ENCODE data around the gene CROCC. TPM values are rescaled to one million over a fixed set of nuclear protein-coding genes. Genes with fewer than 3 reads are reported as not detected.

Gene CROCC
- total RNA-seq, 1 experiment from 2014 or later, result 30.2 TPM

DNA sequence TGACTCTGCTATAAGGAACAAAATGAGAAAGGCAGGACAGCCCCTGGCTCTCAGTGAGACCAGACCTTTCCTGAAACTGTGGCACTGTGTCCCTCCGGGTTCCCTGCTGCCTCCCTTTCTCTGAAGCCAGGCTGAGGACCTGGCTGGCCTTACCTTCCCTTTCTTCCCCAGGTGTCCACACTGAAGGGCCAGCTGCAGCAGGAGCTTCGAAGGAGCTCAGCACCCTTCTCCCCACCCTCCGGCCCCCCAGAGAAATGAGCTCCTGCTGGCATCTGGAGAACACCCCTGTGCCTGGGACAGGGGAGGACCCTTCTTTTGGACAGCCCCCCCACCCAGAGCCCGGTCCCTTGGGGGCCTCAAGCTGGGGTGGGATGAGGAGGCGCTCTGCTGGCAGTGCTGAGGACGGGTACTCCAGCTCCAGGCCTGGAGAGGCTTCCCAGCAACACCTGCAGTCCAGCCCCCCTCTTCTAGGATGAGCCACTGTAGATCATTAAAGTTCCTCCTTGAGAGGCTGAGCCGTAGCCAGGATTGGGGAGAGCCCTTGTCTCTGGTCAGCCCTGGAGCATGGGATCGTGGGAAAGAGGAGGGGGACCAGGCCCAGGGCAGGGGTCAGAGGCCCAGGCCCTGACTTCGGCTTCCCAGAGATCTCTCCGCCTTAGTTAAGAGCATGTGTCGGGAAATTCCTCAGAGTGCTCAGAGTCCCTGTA is 50.6 kb downstream of the CROCC start:
- no peaks in the 10 kb centered on the region for H3K36me3 ChIP-seq (ENCODE audit: insufficient read depth, low read length, poor library complexity, severe bottlenecking)
- H3K27me3 ChIP-seq (replicated peaks; ENCODE audit: insufficient read depth, low read depth, low read length, poor library complexity), result no peaks in the 10 kb centered on the region
- no peak overlapping the region for H3K4me3 ChIP-seq (ENCODE audit: low read depth, low read length, poor library complexity, severe bottlenecking)
- no peak overlapping the region for H3K27ac ChIP-seq (ENCODE audit: low read depth, low read length, poor library complexity, severe bottlenecking)
- DNase-seq (ENCODE audit: low spot score), result no peak
- intact Hi-C loops (cut with micrococcal nuclease; ENCODE audit: unreplicated experiment), result no loop called here
- ChIA-PET CTCF (interaction anchor here (0.6 kb wide), 1 partner anchor 12 kb away, joined by 3 read pairs; no protein-coding TSS in a partner anchor), POLR2A (ENCODE audit: low non-redundant PET) (no interaction called here)
- no peaks in the 10 kb centered on the region for H3K9me3 ChIP-seq (ENCODE audit: low read depth, low read length, poor library complexity, severe bottlenecking)
- TSS peak; percentile 82 for BruUV-seq (replicated peaks)
- H3K4me1 ChIP-seq (ENCODE audit: insufficient read depth, low read length, poor library complexity, severe bottlenecking), result no peaks in the 10 kb centered on the region
- TF ChIP-seq EZH2 (IDR thresholded peaks at IDR 0.05; ENCODE audit: borderline replicate concordance, low read depth, low read length, poor library complexity, severe bottlenecking), result no peak
- TF ChIP-seq, protein P1, sequence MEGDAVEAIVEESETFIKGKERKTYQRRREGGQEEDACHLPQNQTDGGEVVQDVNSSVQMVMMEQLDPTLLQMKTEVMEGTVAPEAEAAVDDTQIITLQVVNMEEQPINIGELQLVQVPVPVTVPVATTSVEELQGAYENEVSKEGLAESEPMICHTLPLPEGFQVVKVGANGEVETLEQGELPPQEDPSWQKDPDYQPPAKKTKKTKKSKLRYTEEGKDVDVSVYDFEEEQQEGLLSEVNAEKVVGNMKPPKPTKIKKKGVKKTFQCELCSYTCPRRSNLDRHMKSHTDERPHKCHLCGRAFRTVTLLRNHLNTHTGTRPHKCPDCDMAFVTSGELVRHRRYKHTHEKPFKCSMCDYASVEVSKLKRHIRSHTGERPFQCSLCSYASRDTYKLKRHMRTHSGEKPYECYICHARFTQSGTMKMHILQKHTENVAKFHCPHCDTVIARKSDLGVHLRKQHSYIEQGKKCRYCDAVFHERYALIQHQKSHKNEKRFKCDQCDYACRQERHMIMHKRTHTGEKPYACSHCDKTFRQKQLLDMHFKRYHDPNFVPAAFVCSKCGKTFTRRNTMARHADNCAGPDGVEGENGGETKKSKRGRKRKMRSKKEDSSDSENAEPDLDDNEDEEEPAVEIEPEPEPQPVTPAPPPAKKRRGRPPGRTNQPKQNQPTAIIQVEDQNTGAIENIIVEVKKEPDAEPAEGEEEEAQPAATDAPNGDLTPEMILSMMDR (conservative IDR thresholded peaks at IDR 0.05; ENCODE audit: low read depth, low read length), result no peak

DNA sequence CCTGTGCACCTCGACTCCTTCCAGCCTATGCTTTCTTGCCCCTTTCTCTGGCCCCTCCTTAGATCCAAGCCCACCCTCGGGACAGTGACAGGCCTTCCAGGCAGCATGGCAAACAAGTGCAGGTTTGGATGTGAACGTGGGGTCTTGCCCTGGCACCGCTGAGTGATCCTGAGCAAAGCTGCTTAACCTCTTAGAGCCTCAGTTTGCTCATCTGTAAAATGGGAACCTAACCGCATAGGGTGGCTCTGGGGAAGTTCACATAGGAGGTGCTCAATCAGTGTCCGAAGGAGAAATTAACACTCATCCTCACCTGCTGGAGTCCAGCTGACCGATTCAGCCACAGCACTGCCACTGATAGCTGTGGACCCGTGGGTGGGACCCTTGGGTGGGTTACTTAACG is 51.5 kb downstream of the CROCC start:
- POLR2A ChIA-PET (ENCODE audit: low non-redundant PET), result no interaction called here
- Histone ChIP-seq H3K27ac (ENCODE audit: low read depth, low read length, poor library complexity, severe bottlenecking) (no peak overlapping the region), H3K4me3 (ENCODE audit: low read depth, low read length, poor library complexity, severe bottlenecking) (no peak overlapping the region), H3K36me3 (ENCODE audit: insufficient read depth, low read length, poor library complexity, severe bottlenecking) (no peaks in the 10 kb centered on the region), H3K9me3 (ENCODE audit: low read depth, low read length, poor library complexity, severe bottlenecking) (no peaks in the 10 kb centered on the region), H3K4me1 (ENCODE audit: insufficient read depth, low read length, poor library complexity, severe bottlenecking) (no peaks in the 10 kb centered on the region), H3K27me3 (replicated peaks; ENCODE audit: insufficient read depth, low read depth, low read length, poor library complexity) (no peaks in the 10 kb centered on the region)
- CTCF ChIA-PET, result no interaction called here
- no TSS peak for BruUV-seq (replicated peaks)
- TF ChIP-seq, protein P1 (conservative IDR thresholded peaks at IDR 0.05; ENCODE audit: low read depth, low read length), result no peak
- DNase-seq (ENCODE audit: low spot score), result no peak
- intact Hi-C loops (cut with micrococcal nuclease; ENCODE audit: unreplicated experiment), result no loop called here

DNA sequence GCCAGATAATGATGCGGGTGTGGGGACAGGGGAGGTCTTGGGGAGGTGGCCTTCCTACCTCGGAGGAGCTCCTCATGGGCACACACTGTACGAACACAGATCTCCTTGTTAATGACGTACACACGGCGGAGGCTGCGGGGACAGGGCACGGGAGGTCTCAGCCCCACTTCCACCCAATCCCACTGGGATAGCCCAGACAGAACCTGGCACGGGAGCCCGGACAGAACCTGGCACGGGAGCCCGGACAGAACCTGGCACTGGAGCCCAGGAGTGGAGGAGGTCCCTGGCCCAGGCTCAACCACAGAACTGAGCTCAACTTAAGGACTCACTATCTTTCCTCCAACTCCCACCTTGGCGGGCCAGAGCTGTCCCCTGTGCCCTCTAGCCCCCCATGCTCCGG is 53.5 kb downstream of the CROCC start:
- Histone ChIP-seq H3K36me3 (ENCODE audit: insufficient read depth, low read length, poor library complexity, severe bottlenecking) (no peaks in the 10 kb centered on the region), H3K4me3 (ENCODE audit: low read depth, low read length, poor library complexity, severe bottlenecking) (no peak overlapping the region), H3K27ac (ENCODE audit: low read depth, low read length, poor library complexity, severe bottlenecking) (no peak overlapping the region), H3K4me1 (ENCODE audit: insufficient read depth, low read length, poor library complexity, severe bottlenecking) (peaks cover 13% of the 10 kb centered on the region), H3K27me3 (replicated peaks; ENCODE audit: insufficient read depth, low read depth, low read length, poor library complexity) (no peaks in the 10 kb centered on the region), H3K9me3 (ENCODE audit: low read depth, low read length, poor library complexity, severe bottlenecking) (no peaks in the 10 kb centered on the region)
- BruUV-seq (replicated peaks), result no TSS peak
- ChIA-PET POLR2A (ENCODE audit: low non-redundant PET) (no interaction called here), CTCF (no interaction called here)
- intact Hi-C loops (cut with micrococcal nuclease; ENCODE audit: unreplicated experiment), result no loop called here
- TF ChIP-seq, protein P1 (conservative IDR thresholded peaks at IDR 0.05; ENCODE audit: low read depth, low read length), result no peak
- TF ChIP-seq EZH2 (IDR thresholded peaks at IDR 0.05; ENCODE audit: borderline replicate concordance, low read depth, low read length, poor library complexity, severe bottlenecking), result no peak
- no peak for DNase-seq (ENCODE audit: low spot score)
